ENCODE measurements around the gene AP2B1.
"Not testable (repeated sequence)": the region's sequence is repeated elsewhere in the genome, so short reads cannot be mapped to it uniquely, and the experiment has no call there.

The AP2B1 gene

DNA sequence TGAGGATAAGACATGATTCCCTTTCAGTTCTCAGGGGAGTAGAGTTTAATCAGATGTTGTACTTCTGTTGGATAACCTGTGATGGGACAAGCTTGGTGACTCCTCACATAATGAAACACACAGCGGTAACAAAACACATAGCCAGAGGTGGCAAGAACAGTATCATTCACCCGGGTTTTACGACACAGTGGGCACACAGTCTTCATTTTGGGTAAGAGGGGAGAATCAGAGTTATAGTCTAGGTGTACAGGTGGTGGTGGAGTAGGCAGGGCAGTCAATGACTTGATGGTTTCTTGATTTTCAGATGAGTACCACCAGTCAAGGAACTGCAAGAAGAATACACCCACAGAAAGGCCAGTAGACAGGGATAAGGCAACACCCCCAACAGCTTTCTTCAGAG is 11.4 kb upstream of the AP2B1 start:
- DNase-seq (ENCODE audit: low read depth, low spot score): no peak

DNA sequence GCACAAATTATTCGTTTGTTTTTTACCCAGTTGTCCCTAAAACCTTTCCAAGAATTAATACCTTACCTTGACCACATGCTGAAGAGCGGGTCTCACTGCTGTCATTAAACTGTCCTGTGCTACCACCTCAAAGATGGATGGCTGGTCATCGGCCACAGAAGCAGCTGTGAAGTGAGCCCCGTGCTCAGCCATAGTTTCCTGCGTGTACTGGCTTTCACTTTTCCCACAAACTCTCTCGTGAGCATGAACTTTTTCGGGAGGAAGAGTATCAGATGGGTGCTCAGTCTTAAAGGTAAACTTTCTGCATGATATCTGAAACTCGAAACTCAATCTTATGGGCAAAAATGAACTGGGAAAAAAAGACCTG is 9.3 kb upstream of the AP2B1 start:
- DNase-seq (ENCODE audit: low read depth, low spot score): no peak

DNA sequence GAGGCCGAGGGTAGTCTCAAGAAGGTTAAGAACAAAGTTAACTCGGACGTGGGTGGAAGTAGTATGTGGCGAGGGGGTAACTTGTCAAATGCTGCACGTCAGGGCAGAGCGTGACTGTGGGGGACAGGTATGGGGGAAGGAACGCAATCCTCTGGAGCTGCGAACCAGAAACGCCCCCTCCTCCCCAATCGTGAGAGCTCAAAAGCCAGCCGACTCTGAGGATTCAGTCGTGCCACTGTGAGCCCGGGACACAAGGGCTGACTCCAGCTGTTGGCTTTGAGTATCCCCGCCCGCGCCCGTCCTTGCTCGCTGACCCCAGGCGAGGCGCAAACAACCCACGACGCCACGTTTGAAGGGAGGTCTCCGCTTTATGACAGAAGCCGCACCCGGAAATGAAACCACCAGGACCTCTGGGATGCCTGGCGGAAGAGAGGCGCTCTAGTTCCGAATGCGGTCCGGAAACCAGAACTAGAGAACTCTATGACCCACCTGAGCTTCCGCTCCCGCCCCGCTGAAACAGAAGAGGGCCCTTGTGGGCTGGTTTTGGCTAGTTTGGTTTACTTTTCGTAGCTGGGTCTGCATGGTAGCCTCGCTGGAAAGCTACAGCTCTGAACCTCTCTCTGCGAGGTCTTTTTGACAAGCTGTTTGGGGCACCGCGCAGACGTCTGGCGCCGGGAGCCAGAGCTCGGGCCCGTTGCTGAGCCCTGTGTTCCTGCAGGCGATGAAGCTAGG is 8.8 kb upstream of the AP2B1 start, which contains the start of gene PEX12:
Gene PEX12, minus strand, starts transcription at position 375 of the 732 bp plus-strand sequence. CDS start 550 bp downstream, outside the sequence.
- DNase-seq (ENCODE audit: low read depth, low spot score): no peak

DNA sequence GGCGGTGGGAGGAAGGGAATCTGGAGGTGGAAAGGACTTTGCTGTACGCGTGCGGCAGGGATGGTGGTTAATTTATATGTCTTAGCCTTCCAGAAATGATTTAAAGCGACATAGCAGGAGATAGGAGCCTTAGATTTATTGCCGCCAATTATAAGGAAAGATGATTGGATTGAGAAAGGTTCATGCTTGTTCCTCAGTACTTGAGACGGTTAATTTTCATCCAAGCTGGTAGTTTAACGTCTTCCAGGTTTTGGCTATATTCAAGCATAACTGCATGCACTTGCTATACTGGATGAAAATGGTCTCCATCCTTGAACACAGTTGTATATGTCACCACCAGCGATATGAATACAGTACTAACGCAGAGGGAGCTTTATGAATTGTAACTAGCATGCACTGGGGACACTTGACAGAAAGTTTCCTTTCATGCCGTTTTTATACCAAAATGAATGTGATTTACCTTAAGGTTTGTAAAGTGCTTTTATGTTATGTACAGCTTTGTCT is 8.1 kb upstream of the AP2B1 start:
- DNase-seq (ENCODE audit: low read depth, low spot score): no peak

DNA sequence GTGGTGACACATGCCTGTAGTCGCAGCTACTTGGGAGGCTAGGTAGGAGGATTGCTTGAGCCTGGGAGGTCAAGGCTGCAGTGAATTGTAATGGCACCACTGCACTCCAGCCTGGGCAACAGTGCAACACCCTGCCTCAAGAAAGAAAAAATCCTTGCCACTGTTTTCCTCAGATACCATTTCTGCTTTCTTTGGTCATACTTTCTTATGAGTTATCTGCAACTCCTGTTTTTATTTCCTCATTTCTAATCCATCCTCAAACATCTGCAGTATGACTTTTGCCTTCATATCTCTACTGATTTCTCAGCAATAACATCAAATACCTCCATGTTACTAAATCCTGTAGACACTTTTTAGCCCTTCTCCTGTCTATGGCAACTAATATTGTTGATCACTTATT is 3.1 kb upstream of the AP2B1 start:
- DNase-seq (ENCODE audit: low read depth, low spot score): no peak

DNA sequence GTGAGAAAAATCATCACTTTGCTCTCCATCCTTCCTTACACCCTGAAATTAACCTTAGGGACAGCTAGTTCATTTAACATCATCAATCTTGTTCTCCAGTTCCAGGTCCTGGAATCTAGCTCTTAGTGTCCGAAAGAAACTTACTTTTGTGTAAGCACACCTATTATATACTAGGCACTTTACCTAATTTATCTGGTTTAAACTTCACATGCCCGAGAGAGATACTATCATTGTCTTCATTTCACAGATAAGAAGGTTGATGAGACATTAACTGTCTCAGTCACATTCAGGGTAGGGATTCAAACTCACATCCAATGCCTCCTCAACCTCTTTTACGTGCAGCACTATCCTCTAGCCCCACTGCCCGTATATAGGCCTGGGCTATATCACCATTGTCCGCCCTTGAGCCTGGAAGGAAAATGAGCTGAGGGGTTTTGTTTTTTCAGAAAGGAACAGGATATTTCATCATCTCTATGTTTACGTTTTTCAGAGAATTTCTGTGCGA is 501 bp upstream of the AP2B1 start:
- DNase-seq (ENCODE audit: low read depth, low spot score): no peak

DNA sequence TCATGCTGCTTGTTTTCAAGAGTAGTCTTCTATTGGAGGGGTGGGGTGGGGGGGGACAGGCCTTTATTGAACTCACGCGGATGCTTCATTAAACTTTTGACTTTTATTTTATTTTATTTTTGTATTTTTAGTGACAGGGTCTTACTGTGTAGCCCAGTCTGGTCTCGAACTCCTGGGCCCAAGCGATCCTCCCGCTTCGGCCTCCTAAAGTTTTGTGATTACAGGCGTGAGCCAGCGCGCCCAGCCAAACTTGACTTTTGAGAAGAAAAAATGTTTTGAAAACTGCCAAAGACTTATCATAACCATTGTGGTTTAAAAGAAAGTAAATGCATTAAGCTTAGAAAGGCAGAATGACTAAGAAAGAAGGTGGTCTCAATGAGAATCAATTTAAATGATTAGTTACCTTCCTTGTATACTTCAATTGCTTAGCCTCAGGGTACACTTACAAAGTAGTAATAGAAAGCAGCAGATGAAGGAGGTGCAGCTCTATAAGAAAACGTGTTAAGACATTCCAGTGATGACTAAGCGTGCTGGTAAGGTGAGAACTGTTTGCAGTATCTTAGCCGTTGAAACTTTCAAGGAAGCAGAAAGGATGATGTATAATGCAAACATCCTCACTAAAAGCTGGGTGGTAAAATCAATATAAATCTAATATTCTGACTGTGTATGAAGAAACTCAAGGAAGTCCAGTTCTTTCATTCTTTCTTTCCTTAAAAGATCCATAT is 1.2 kb downstream of the AP2B1 start:
- no peak for DNase-seq (ENCODE audit: low read depth, low spot score)

DNA sequence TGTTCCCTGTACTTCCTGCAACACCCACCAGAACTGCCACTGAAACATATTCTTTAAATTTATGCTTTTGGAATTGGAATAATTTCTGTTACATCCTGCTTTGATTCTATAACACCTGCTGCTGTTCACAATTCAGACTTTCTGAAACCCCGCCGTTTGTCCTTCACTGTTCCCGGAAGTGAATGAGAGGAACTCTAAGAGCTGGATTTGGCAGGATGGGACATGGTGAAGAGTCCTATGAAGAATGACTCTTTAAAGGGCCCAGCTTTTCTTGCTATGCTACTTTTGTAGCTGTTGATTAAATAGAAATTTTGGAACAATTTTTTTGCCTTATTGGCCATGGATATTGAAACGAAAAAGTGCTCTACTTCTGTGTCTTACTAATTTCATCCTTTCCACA is 8.9 kb downstream of the AP2B1 start:
- DNase-seq (ENCODE audit: low read depth, low spot score): no peak

DNA sequence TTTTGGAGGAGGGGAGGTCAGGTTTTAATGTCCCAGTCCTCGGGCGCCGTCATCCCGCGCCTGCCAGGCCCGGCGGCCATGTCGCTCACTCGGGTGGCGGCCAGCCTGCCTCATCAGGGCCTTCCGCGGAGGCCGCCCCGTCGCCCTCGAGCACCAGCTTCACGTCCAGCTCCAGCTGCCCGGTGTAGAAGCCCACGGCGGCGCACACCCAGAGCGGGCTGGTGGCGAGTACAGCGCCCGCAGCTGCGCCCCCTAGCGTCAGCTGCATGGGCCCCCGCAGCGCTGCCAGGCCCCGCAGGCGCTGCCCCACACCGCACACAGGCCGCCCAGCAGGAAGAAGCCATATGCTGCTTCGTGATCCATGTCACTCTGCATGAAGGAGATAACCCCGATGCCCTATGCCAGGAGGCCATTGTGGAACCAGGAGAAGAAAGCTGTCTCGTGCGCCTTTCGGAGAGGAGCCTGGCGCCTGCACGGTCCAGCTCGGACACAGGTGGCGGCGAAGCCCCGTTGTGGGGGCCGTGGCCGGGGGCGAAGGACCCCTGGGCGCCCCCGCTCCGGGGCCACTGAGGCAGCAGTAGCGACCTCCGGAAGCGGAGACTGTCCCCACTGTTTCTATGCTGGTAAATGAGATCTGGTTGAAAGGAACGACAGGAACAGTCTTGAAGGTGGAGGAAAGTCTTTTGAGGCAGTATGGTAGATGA is 9.6 kb downstream of the AP2B1 start:
- no peak for DNase-seq (ENCODE audit: low read depth, low spot score)

DNA sequence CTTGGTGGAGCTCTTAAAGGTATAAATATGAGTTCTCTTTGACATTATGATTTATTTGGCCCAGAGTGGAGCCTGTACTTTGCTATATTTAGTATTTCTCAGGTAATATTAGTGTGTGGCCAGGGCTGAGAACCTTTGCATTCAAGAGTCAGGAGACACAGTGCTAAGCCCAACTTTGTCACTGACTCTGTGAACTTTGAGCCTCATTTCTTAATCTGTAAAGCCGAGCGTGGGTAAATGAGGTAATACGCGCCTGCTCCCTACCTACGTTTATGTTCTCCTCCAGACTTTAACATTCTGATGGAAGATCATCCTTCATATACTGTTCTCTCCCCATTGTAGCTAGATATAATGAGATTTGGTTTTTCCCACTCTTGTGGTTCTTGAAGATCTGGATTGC is 10.5 kb downstream of the AP2B1 start:
- DNase-seq (ENCODE audit: low read depth, low spot score): no peak

DNA sequence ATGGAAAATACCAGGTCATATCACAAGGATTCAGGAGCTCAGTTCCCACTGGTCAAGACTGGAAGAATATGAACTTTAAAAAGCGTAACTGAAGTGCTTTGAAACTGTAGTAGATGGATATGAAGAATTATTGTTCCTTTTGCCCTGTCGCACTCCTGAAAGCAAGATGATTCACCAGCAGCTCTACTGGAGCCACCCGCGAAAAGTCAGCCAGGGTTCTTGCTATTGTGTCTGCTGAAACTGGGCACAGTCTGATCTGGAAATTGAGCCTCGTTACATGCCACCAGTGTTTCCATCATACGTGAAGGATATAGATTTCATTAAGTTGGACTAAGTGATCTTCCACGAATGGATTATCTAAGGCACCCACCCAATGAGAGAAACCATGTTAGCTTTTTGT is 16.6 kb downstream of the AP2B1 start:
- no peak for DNase-seq (ENCODE audit: low read depth, low spot score)

DNA sequence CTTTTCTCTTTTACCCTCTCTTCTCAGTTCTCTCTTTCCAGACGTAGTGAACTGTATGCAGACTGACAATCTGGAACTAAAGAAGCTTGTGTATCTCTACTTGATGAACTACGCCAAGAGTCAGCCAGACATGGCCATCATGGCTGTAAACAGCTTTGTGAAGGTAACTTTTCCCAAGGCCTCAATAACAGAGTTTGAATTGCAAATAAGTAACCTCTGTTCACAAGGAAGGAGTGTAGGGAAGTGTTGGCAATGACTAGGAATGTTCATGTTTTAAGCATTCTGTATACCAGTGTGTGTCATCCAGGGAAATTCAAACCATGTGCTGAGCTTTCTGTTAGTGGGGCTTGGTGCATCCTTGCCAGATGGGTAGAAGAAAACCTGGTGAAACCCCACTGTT is 18.6 kb downstream of the AP2B1 start:
- DNase-seq (ENCODE audit: low read depth, low spot score): no peak

DNA sequence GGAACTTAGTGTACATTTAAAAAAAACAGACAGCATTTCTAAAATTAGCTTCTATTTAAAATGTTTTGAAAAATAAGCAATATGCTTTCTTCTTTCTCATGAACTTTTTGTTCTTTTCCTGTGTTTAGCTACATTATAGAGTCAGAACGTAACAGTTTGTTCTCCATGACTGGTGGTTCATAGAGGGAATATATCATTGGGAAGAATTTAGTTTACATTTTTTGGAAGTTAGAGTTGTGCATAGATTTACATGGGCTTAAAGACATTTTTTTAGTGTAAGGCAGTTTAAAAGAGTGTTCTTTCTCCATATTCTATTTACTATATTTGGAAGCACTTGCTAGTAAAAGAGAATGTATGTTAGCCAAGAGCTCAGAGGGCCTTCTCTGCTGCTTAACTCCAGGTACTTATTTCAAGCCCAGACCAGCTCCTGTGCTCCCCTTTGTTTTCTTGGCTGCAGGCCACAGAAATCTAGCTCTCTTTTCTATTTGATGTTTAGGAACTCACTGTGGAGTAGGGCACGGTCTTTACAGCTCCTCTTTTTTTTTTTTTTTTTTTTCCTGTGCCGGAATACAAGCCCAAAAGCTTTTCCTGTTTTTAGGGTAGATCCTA is 20.2 kb downstream of the AP2B1 start:
- DNase-seq (ENCODE audit: low read depth, low spot score): no peak

DNA sequence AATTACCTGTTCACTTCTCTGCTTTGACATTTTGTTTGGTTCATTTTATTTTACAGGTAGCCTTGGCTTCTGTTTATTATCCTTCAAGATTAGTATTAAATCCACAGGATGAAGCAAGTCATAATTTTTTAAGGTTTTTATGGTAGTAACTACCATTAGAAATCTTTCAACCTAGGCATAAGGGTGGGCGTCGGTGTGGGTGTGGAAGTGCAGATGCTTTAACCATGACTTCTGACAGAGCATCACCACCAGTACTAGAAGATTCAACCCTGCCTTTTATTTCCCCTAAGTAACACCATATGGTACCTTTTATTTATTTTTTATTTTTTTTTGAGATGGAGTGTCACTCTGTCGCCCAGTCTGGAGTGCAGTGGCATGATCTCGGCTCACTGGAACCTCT is 22.7 kb downstream of the AP2B1 start:
- no peak for DNase-seq (ENCODE audit: low read depth, low spot score)

DNA sequence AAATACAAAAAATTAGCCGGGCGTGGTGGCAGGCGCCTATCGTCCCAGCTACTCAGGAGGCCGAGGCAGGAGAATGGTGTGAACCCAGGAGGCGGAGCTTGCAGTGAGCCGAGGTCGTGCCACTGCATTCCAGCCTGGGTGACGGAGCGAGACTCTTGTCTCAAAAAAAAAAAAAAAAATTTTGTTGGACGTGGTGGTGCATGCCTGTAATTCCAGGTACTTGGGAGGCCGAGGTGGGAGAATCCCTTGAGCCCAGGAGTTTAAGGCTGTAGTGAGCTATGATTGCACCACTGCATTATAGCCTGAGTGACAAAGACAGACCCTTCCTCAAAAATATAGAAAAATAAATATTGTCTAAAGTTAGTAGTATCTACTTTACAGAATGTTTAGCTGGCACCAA is 23.6 kb downstream of the AP2B1 start:
- DNase-seq (ENCODE audit: low read depth, low spot score): not testable (repeated sequence)

DNA sequence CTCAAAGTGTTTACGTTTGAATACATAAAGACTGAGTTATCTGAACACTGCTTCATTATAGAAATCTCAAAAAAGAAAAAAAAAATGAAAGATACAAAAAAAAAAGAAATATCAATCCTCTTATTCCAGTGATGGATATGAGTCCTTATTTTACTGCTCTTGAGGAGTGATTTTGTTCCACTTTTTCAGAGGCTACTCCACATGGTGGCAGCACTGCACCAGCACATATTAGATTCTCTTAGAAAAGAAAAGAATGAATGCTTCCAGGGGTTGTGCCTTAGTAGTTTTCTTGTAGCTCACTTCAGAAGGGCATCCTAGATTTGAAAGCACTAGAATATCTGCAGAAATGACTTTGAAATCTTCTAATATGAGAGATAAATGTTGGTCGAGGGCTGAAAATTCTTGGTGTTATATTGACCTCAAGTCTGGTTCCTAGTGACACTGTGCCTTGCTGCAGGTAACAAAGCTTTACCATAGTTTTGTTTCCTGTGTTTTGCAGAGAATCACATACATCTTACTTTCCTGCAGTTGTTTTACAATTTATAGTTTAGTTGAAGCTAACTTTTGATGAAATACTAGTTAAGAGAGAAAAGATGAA is 25.9 kb downstream of the AP2B1 start:
- no peak for DNase-seq (ENCODE audit: low read depth, low spot score)

DNA sequence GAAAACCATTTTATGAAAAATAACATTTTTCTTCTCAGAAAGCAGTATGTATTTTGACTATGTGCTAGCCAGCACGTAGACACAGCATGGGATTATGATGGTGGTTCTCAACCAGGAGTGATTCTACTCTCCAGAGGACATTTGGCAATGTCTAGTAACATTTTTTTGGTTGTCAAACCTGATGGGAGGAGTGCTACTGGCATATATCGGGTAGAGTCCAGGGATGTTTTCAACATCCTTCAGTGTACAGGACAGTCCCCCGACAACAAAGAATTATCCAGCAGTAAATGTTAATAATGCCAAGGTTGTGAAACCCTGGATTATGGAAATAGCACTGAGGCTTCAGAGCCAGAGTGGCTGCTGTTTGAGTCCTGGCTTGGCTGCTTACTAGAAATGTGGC is 27.7 kb downstream of the AP2B1 start:
- no peak for DNase-seq (ENCODE audit: low read depth, low spot score)

DNA sequence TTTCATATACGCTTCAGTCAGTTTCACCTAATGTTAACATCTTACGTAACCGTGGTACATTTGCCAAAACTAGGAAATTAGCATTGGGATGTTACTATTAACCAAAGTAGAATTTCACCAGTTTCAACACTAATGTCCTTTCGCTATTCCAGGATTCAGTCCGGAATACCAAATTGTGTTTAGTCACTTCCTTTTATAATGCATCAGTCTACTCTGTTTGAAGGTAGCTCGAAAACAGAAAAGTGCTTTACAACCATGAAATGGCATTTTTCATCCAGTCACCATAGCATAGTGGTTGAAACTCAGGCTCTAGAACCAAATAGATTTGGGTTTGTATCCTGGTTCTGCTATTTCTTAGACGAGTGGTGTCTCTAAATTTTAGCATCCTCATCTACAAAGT is 29.4 kb downstream of the AP2B1 start:
- DNase-seq (ENCODE audit: low read depth, low spot score): no peak

DNA sequence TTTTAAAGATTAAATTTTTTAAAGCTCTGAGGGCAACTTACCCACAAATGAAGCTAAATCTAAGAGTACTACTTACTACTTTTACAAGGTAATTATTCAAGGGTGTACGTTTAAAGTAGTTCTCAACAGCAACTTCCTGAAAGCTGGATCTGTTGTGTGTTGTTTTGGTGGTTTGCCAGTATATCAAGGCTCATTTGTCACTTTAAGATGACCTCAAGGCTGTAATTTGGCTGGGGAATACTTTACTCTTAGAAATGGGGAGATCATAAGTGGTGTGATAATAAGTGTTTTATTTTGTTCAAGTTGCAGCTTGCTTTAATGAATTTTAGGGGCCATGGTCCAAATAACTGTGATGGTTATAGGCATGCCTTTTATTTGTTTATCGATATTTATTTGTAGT is 30.4 kb downstream of the AP2B1 start:
- DNase-seq (ENCODE audit: low read depth, low spot score): no peak

DNA sequence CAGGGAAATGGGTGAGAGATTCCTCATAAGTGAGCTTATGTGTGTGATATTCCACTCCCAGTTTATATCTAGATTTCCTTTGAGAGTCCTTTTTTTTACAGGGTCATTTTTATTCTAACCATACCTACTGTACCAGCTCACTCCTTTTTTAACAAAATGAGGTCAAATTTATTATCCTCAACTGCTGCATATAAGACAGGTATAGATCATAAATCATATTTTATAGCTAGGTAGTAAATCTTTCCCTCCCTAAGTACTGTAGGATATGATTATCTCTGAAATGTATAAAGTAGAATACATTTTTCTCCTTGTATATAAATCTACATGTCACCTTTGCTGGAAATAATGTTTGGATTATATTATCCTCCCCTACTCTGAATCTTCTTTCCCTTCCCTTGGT is 31.5 kb downstream of the AP2B1 start:
- DNase-seq (ENCODE audit: low read depth, low spot score): no peak

DNA sequence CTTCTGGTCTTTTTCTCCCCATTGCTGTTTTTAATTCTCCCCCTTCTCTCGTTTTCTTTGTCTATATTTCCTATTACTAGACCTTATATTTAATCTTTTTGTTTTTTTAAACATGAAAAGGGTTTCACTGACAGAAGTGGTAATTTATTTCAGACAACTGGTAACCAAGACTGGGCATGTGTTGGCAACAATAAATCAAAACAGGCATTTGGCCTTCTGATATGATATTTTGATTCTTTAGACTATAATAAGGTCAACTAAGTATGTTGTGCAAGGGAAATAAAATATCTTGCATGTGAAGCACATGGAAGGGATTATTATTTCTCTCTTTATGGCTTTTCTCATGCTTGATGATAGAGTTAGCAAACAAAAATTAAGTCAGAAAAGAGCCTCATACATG is 34.6 kb downstream of the AP2B1 start:
- DNase-seq (ENCODE audit: low read depth, low spot score): no peak

DNA sequence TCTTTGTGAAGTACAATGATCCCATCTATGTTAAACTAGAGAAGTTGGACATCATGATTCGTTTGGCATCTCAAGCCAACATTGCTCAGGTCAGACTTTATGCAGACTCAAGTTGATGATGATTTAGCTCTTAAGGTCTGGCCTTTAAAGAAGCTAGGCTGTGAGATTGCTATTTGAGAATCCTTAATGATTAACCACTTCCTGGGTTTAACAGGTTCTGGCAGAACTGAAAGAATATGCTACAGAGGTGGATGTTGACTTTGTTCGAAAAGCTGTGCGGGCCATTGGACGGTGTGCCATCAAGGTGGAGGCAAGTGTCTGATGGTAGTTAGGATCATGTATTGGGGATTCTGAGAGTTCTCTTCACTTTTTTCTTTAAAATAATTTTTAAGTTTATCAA is 40.3 kb downstream of the AP2B1 start:
- no peak for DNase-seq (ENCODE audit: low read depth, low spot score)
